Measurements from ENCODE around the gene C12orf57.

The C12orf57 gene

GRCh38 chr12:6937481-6938352 lies 6.1 kb upstream of the C12orf57 start:
- DNase-seq (ENCODE audit: low read depth) = peak; percentile 86

- no peak for DNase-seq (ENCODE audit: low read depth)
Measured at GRCh38 chr12:6938353-6939190, 5.2 kb upstream of the C12orf57 start.

GRCh38 chr12:6939191-6939540 lies 4.7 kb upstream of the C12orf57 start:
- no peak for DNase-seq (ENCODE audit: low read depth)

GRCh38 chr12:6941267-6941666 lies 2.6 kb upstream of the C12orf57 start:
- DNase-seq (ENCODE audit: low read depth) = no peak

GRCh38 chr12:6941782-6942181 lies 2.0 kb upstream of the C12orf57 start:
- no peak for DNase-seq (ENCODE audit: low read depth)

- DNase-seq (ENCODE audit: low read depth) = no peak
Measured at GRCh38 chr12:6942331-6942665, 1.5 kb upstream of the C12orf57 start.

- DNase-seq (ENCODE audit: low read depth) = no peak
Measured at GRCh38 chr12:6943389-6943721, 467 bp upstream of the C12orf57 start.

GRCh38 chr12:6944381-6945186 lies 762 bp downstream of the C12orf57 start:
- peak; percentile 78 for DNase-seq (ENCODE audit: low read depth)

- no peak for DNase-seq (ENCODE audit: low read depth)
Measured at GRCh38 chr12:6945613-6946012, 1.8 kb downstream of the C12orf57 start.

GRCh38 chr12:6946033-6946919 lies 2.5 kb downstream of the C12orf57 start:
- no peak for DNase-seq (ENCODE audit: low read depth)

- DNase-seq (ENCODE audit: low read depth) = no peak
Measured at GRCh38 chr12:6946920-6947374, 3.1 kb downstream of the C12orf57 start.

- DNase-seq (ENCODE audit: low read depth) = no peak
Measured at GRCh38 chr12:6947615-6948014, 3.8 kb downstream of the C12orf57 start.

- no peak for DNase-seq (ENCODE audit: low read depth)
Measured at GRCh38 chr12:6948873-6949594, 5.2 kb downstream of the C12orf57 start.

- no peak for DNase-seq (ENCODE audit: low read depth)
Measured at GRCh38 chr12:6950401-6950801, 6.6 kb downstream of the C12orf57 start.

GRCh38 chr12:6950811-6951540 lies 7.2 kb downstream of the C12orf57 start, which contains the start of gene PTPN6:
PTPN6 (plus strand) TSS chr12:6951356; CDS start chr12:6951513, 157 bp downstream.
- DNase-seq (ENCODE audit: low read depth) = no peak

- DNase-seq (ENCODE audit: low read depth) = no peak
Measured at GRCh38 chr12:6951551-6952120, 7.8 kb downstream of the C12orf57 start.

GRCh38 chr12:6952121-6952862 lies 8.5 kb downstream of the C12orf57 start:
- no peak for DNase-seq (ENCODE audit: low read depth)

GRCh38 chr12:6952863-6953441 lies 9.1 kb downstream of the C12orf57 start:
- no peak for DNase-seq (ENCODE audit: low read depth)
